Measurements from ENCODE around the gene ACACB.

The ACACB gene

DNA sequence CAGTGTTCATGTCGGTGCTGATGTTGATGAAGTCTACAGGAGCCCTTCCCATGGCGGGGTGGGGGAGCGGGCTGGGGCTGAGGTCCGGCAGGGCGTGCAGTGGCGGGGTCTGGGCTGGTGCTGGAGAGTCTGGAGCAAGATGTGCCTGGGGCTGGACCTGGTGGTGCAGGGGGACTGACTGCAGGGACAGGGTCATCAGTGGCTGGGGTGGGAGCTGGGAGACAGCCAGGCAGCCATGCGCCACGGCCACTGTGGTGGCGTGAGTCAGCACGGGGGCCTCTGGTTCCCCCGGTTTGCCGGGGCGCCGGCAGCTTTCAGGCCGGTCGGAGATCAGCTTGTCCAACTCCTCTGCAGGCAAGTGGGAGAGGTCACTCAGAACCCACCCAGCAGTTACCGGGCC is 165.1 kb downstream of the ACACB start:
- no peak for DNase-seq

GRCh38 chr12:109284392-109284791 is 168.0 kb downstream of the ACACB start:
- no peak for DNase-seq

GRCh38 chr12:109286252-109286651 is 169.9 kb downstream of the ACACB start:
- DNase-seq, result no peak

DNA sequence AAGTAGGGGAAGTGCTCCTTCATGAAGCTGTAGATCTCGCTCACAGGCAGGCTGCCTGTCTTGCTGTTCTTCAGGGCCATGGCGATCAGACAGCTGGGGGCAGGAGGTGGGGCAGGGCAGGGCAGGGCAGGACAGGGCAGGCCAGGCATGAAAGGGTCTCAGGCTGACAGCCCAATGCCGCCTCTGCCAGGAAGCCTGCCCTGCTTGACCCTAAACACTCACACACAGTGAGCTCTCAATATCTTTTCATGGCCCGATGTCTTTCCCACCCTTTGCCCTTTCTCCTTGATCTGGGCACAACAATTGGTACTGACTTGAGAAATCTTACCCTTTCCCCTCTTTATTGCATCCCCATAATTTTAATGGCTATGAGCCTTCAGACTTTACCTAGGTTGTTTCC is 170.3 kb downstream of the ACACB start:
- no peak for DNase-seq

DNA sequence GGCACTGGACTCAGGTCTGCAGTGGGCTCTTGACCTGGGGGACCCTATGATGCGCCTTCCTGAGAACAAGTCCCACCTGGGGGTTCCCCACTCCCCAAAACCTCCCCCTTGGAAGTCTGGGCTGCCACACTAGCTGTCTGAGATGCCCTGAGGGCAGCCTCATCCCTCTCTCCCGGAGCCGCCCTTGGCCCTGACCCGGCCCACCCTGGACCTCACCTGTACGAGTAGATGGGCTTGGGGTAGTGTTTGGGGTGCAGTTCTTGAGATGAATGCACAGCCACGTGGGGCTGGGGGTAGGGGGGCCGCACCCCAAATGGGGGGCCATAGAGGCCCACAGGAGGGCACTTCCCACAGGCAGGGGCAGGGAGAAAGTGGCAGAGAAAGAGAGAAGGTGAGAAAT is 170.8 kb downstream of the ACACB start:
- no peak for DNase-seq

DNA sequence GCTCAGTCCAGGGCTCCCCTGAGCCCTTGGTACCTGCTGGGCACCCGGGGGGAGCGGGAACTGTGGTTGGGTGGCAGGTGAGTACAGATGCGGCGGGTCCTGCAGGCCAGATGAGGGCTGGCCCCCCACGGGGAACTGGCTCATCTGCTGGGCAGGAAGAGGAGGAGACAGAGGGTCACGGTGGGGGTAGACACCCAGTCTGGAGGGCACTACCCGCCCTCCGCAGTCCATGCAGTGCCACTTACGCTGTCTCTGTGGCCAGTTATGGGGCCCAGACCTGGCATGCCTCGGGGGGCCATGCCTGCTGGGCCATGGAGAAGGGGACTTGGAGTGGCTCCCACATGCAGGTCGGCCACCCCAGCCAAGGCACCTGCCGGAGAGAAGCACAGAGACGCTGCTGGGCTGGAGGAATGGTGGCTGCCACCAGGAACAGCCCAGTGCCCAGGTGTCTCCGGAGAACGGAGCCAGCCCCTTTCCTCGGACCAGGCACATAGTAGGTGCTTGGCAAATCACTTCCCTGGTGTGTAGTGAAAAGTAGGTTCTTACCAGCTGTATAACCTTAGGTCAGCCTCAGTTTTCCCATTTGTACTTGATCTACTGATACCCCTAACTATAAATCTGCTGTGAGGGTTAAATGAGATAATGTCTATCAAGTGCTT is 171.6 kb downstream of the ACACB start:
- no peak for DNase-seq

GRCh38 chr12:109288571-109288970 is 172.2 kb downstream of the ACACB start:
- peak; percentile 14 for DNase-seq

GRCh38 chr12:109289004-109289403 is 172.6 kb downstream of the ACACB start:
- no peak for DNase-seq

DNA sequence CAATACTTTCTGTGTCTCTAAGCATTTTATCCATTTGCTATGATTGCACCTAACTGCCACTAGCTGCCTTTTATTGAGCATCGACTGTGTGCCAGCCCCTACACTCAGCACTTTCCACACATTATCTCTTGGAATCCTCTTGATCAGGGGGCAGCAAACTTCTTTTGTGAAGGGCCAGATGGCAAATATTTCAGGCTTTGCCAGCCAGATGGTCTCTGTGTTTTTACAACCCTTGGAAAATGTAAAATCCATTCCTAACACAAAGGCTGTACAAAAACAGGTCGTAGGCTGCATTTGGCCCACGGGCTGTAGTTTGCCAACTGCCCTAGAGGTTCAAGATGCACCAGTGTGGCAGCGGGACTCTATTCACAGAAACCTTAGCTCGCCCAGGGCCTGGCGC is 173.2 kb downstream of the ACACB start:
- DNase-seq, result no peak

GRCh38 chr12:109290061-109290460 is 173.7 kb downstream of the ACACB start:
- DNase-seq, result no peak

GRCh38 chr12:109291117-109291516 is 174.7 kb downstream of the ACACB start:
- DNase-seq, result no peak

GRCh38 chr12:109291521-109292341 is 175.3 kb downstream of the ACACB start:
- peak; percentile 17 for DNase-seq

DNA sequence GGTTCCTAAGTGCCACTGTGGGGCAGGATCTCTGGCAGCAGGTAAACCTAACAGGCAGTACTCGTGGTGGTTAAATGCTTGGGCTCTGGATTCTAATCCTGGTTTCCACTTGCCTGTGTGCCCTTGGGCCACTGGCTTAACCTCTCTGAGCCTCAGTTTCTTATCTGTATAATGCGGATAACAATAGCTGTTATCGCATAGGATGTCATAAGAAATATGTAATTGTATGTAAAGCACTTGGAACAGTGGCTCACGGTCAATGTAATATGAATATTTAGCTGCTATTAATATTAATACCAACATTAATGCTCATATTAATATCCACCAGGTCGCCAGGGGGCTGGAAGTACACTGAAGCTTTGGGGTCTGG is 175.9 kb downstream of the ACACB start:
- no peak for DNase-seq

- no peak for DNase-seq
Measured at GRCh38 chr12:109293106-109293505, 176.7 kb downstream of the ACACB start.

DNA sequence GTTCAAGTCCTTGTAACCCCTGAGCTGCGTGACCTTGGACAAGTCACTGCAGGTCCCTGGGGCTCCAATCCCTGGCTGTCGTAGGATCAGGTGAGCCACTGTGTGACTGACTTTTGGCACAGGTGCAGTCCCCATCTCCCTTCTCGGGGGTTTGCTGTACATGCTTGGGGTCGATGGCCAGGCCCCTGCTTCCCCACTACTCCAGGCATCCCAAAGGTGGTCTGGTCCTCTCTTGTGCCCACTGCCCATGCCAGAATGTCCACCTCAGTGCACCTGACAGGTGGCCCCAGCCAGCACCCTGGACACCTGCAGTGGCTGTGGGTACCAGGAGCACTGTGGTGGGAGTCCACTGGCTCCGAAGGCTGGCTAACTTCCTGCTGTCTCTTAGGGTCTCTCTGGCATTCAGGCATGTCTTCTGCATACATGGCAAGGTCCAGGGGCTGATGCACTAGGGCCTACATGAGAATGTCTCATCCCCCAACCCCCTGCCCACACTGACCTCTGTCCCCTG is 178.0 kb downstream of the ACACB start:
- no peak for DNase-seq

DNA sequence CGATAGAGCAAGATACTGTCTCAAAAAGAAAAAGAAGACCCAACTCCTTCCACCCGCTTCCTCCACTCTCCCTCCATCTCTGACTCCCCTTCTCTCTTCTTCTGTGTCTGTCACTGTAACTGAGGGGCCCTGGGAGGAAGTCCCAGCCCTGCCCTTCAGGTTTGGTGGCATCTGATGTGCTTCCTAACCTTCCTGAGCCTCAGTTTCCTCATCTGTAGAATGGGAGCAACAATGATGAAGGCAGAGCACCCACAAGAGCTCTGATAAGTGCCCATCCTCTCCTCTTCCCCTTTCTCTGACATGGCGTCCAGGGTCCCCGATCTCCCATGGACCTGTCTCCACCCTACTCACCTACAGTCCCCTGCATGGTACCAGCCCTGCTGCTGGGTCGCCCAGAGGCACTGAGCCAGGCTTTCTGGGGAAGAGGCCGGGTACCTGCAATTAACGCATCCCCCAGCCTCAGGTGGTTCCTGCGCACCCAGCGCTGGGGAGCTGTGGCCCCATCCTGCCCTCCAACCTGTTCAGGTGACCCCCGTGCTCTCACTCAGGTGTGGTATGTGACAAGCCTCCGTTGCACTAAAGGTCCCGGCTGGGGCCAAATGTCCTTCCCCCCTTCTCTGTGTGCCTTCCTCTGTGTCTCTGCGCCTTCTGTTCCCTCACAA is 179.5 kb downstream of the ACACB start:
- no peak for DNase-seq

DNA sequence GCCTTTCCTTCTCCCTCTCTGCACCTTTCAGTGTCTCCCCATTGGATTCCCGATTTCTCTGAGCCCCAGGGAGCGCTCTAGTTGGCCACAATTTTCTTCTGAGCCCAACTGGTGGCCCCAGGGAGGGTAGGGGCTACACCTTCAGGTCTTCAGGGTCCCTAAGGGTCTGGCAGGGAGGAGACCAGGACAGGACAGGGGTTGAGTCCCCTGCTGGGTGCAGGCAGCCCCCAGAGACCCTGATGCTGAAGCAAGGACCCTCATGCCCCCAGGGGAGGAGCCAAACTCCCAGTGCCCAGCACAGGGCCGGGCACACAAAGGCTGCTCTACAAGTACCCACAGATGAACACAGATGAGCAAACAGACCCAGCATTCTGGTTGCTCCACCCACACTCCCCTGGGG is 180.0 kb downstream of the ACACB start:
- no peak for DNase-seq

- no peak for DNase-seq
Measured at GRCh38 chr12:109299849-109300248, 183.5 kb downstream of the ACACB start.

- no peak for DNase-seq
Measured at GRCh38 chr12:109301643-109302168, 185.3 kb downstream of the ACACB start.

DNA sequence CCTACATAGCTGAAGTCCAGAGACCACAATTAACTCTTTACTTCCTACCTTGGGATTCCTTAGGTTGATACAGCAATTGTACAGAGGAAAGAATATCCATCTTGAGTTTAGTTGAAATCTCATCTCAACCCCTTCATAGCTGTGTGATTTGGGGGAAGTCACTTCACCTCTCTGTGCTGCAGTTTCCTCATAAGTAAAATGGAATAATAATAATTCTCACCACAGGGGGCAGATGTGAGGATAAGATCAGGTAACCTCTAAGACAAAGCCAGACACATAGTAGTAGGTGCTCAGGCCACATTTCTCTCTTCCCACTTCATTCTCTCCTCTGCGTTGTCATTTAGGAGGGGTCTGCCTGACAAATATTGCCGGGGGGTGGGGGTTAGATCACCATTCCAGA is 186.0 kb downstream of the ACACB start:
- DNase-seq, result peak; percentile 44

DNA sequence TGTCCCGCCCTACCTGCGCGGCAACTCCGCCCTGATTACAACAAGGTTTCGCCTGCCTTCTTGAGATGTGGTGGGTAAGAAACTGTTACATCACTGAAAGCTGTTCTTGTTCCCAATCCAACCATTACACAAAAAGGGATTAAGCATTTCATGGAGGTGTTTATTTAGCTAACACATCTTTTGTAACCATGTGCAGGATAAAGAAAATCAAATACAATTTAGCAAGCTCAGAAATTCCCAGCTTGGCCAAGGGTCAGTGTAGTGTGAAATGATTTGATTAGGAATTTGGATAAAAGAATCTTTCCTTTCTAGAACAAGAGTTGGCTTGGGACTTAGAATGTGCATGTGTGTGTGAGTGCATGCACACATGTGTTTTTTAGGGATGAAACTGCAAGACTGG is 186.4 kb downstream of the ACACB start:
- DNase-seq, result no peak

GRCh38 chr12:109304485-109304884 is 188.1 kb downstream of the ACACB start:
- no peak for DNase-seq

- DNase-seq, result no peak
Measured at GRCh38 chr12:109305547-109305946, 189.2 kb downstream of the ACACB start.

DNA sequence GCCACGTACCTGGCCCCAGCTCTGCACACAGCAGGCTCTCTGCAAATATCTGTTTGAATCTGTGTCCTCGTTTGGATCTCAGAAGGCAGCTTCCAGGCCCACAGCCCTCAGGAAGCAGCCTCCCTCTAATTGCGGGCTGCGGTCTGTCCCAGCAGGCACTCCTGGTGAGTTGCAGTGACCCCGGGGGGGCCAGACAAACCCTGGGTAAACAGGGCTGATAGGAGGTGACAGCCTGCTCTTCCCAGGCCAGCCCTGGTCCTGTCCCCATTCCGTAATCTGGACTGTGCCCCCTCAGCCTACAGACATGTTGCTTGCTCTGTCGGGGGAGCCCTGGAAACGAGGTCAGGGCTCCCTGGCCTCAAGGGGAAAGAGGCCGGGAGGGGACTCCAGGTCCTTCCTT is 190.7 kb downstream of the ACACB start:
- DNase-seq, result no peak

Measured in hematopoietic multipotent progenitor cell treated with erythropoietin and hydrocortisone succinate and interleukin-3 and kit ligand, for 6 days (in vitro differentiated cells).